Ovary (tissue), 9 donors: ENCODE measurements around the gene PAK4. TPM values are rescaled to one million over a fixed set of nuclear protein-coding genes. Genes with fewer than 3 reads are reported as not detected.

Source experiments
- DNase-seq, 5 donors: peaks; one replicate each; pipeline ENCODE4 v3.0.0-alpha.2; 2019 to 2020
- H3K27ac ChIP-seq, 2 donors: fragments of 200-600 bp; one replicate each; pipeline versions ENCODE4 v1.5.1 to v1.8.0; 2019 to 2022
- H3K27me3 ChIP-seq: fragments of 200-600 bp; one replicate; pipeline ENCODE4 v1.8.0; 2022
- H3K36me3 ChIP-seq: fragments of 200-600 bp; sonication (generic); one replicate; pipeline ENCODE4 v1.5.1; 2019
- H3K4me1 ChIP-seq: one replicate; pipeline ENCODE4 v1.8.1; 2013; ENCODE audit warnings: mild to moderate bottlenecking, moderate library complexity; ENCODE audit not compliant: insufficient read depth
- H3K4me3 ChIP-seq: fragments of 200-600 bp; sonication (generic); one replicate; pipeline ENCODE4 v1.5.1; 2017
- H3K9me3 ChIP-seq, 2 donors: fragments of 200-600 bp in 1 of 2; sonication (generic) in 1 of 2; one replicate each; pipeline versions ENCODE4 v1.5.1 to v1.8.1; 2013 to 2019; ENCODE audit warnings: mild to moderate bottlenecking in 1 of 2, moderate library complexity in 1 of 2
- CTCF ChIP-seq, 3 donors: fragments of 450-650 bp in 2 of 3; fragments of 200-600 bp in 1 of 3; IDR thresholded peaks; one replicate each; pipeline versions ENCODE4 v1.5.1 to v1.8.0; 2016 to 2022; ENCODE audit warnings: antibody characterized with exemption in 3 of 3, mild to moderate bottlenecking in 1 of 3
- EP300 ChIP-seq: sonication (generic); formaldehyde crosslinking; IDR thresholded peaks from one replicate; pipeline ENCODE4 v1.6.1; 2017; ENCODE audit warnings: antibody characterized with exemption
- POLR2A ChIP-seq: fragments of 450-650 bp; IDR thresholded peaks from one replicate; pipeline ENCODE4 v1.6.1; 2017; ENCODE audit warnings: antibody characterized with exemption, mild to moderate bottlenecking, moderate library complexity
- WGBS, 3 donors: extraction: QIAGEN DNeasy Blood & Tissue Kit in 1 of 3; methylation state at CpG; one replicate each; pipeline versions ENCODE4 v1.1.5 to v1.1.7; 2013 to 2017; 5-methylcytosine and 5-hydroxymethylcytosine counted together
- intact Hi-C, 4 donors: fragments of 100-400 bp; cut with DNase I; formaldehyde crosslinking; loops; one replicate each; pipeline versions ENCODE4 v1.11.0 to v1.15.1; 2022 to 2023
- polyA plus RNA-seq, 2 donors: library from polyadenylated mRNA; stranded (reverse); fragments of 200-250 nt in 1 of 2; fragments of 350-450 nt in 1 of 2; fragmentation: Illumina TruSeq in 1 of 2; extraction: RNeasy Lipid Tissue Mini Kit (QIAGEN cat#74804) in 1 of 2; gene quantifications; one replicate each; pipeline ENCODE4 v1.2.3, GENCODE V29; 2013 to 2014
- total RNA-seq, 7 donors: library from RNA; depleted of rRNA in 2 of 7; stranded (reverse); fragments of >200 nt in 2 of 7; fragmentation: NEBNext Ultra II Directional in 3 of 7; extraction: Animal tissue kit (Norgen Biotek cat#: 25700) in 3 of 7; gene quantifications; one replicate each; pipeline versions ENCODE4 v1.1.0 to v1.2.4, GENCODE V29; 2016 to 2023
- donor health status: DM: no; HTN: no; CAD: no; lungs with moderate emphysema.
- donor health status: DM: no; HTN: no; CAD: no.
- donor health status: Bipolar disorder and iron deficiency.
- donor health status: DM: yes; HTN: yes; CAD: no.
- donor health status: DM: no; HTN: no; CAD: no.
- donor health status: DM: yes; HTN: yes; CAD: no.

The PAK4 gene
- total and polyA plus RNA-seq, 9 donors, result 10.4 to 62.2 (median 35.4) TPM

DNA sequence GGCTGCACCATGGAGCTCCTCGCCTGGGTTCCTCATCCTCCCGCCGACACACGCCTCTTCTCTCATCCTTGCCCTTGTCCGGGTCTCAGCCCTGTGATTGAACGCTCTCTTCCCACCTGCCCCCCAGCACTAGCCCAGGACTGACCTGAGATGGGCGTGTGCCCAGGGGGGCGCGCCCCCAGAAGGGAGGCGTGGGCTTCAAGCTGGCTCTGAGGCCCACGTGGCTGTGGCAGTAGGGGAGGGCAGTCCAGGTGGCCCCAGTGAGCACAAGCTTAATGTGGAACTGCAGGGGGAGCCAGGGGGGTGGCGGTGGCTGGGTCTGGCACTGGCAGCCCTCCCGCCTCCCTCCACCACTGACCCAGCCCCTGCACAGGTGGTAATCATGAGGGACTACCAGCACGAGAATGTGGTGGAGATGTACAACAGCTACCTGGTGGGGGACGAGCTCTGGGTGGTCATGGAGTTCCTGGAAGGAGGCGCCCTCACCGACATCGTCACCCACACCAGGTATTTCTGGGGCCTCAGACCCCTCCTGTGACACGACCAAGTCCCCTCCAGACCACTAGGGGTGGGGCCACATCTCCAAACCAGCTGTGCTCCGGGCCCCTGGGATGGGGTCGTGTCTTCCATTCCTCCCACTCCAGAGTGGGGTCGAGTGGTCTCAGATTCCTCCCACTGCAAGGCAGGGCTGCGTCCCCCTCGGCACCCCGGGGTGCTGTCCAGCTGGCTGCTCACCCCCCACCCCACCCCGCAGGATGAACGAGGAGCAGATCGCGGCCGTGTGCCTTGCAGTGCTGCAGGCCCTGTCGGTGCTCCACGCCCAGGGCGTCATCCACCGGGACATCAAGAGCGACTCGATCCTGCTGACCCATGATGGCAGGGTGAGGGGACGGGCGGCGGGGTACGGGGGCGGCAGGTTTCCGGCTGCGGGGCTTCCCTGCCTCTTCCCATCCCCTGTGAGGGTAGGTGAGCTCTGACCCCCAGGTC lies 49.3 kb downstream of the PAK4 start:
- intact Hi-C loops, result no loop called here
- no peaks in the 10 kb centered on the region for H3K36me3 ChIP-seq
- H3K4me1 ChIP-seq, result no peaks in the 10 kb centered on the region

DNA sequence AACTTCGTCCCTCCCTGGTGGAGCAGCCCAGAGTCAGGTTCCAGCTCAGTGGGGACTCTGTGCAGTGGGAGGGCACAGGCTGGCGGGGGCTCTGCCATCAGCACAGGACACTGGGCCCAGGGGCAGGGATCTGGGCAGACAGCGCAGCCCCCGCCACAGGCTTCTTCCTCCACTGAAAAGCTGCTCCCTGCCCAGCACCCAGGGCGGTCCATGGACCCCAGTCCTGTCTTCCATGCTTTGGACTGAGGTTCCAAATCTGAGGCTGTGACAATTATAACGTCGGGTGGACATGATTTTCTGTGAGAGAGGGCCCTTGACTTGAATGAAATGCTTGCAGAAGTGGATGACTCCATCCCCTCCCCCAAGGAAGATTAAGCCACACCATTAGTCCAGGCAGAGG lies 50.0 kb downstream of the PAK4 start:
- Histone ChIP-seq H3K27me3 (no peaks in the 10 kb centered on the region), H3K27ac (no peak overlapping the region), H3K9me3 (no peaks in the 10 kb centered on the region), H3K4me1 (no peaks in the 10 kb centered on the region), H3K4me3 (no peak overlapping the region), H3K36me3 (no peaks in the 10 kb centered on the region)
- TF ChIP-seq EP300 (no peak), CTCF (IDR thresholded peaks at IDR 0.05) (no peak), POLR2A (no peak)
- DNase-seq, result no peak
- intact Hi-C loops, result no loop called here
- 81 to 91% (median 88%) methylated on average over 4 to 7 of the region's 7 CpGs for WGBS, 3 donors

More for the DNA sequence above, 49.3 kb downstream of the PAK4 start:
- TF ChIP-seq CTCF (IDR thresholded peaks at IDR 0.05), result no peak
- no peak for TF ChIP-seq POLR2A
- no peak for TF ChIP-seq EP300
- Histone ChIP-seq H3K4me3 (no peak overlapping the region), H3K27ac (no peak overlapping the region), H3K9me3 (no peaks in the 10 kb centered on the region), H3K27me3 (no peaks in the 10 kb centered on the region)
- peak in 1 of 5 donors; percentile 36 for DNase-seq
- 82 to 86% (median 84%) methylated on average over 39 to 43 of the region's 43 CpGs for WGBS, 3 donors

DNA sequence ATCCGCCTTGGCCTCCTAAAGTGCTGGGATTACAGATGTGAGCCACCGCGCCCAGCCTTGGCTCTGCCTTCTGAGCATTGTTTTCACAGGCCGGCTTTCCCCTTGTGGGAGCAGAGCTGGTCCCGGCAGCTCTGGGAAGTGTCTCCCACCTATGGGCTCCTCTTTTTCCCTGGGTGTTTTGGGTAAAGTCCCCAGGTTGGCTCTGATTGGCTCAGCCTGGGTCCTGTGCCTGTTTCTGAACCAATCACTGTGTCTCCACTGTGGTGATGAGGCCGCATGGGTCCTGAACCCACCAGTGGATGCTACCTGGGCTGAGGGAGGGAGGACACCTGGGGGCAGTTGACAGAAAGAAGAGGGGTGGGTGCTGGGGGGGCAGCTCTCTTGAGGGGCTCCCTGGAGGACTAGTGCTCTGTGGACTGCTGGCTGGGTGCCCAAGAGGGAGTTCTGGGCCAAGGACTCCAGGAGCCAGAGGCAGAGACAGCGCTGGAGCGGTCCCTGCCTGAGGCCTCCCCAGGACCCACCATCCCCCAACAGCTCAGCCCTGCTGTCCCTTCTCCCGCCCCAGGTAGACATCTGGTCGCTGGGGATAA lies 51.6 kb downstream of the PAK4 start:
- no peaks in the 10 kb centered on the region for H3K4me1 ChIP-seq
- intact Hi-C loops, result no loop called here
- no peaks in the 10 kb centered on the region for H3K9me3 ChIP-seq
- H3K4me3 ChIP-seq, result no peak overlapping the region
- no peak overlapping the region for H3K27ac ChIP-seq
- H3K27me3 ChIP-seq, result no peaks in the 10 kb centered on the region
- no peaks in the 10 kb centered on the region for H3K36me3 ChIP-seq
- WGBS, 3 donors, result 78 to 87% (median 84%) methylated on average over 10 of the region's 10 CpGs
- TF ChIP-seq POLR2A (no peak), EP300 (no peak), CTCF (IDR thresholded peaks at IDR 0.05) (no peak)
- peak in 3 of 5 donors; percentile 37 to 66 (median 55) for DNase-seq

GRCh38 chr19:39177736-39178135 lies 52.1 kb downstream of the PAK4 start:
- Histone ChIP-seq H3K4me1 (no peaks in the 10 kb centered on the region), H3K36me3 (no peaks in the 10 kb centered on the region), H3K27me3 (no peaks in the 10 kb centered on the region), H3K27ac (no peak overlapping the region), H3K9me3 (no peaks in the 10 kb centered on the region), H3K4me3 (no peak overlapping the region)
- DNase-seq, result peak in 1 of 5 donors; percentile 35
- 84 to 86% (median 85%) methylated on average over 4 to 11 of the region's 11 CpGs for WGBS, 3 donors
- intact Hi-C loops, result no loop called here
- TF ChIP-seq CTCF (IDR thresholded peaks at IDR 0.05) (no peak), POLR2A (no peak), EP300 (no peak)
